NCI-H748 treated with DMSO at 0.1 percent for 48 hours (cell line): ENCODE results near the gene COX4I2.
"Not testable (repeated sequence)": the region's sequence is repeated elsewhere in the genome, so short reads cannot be mapped to it uniquely, and the experiment has no call there.

Experiments used
- DNase-seq: peaks from one replicate; lab custom pipeline; 2025; lab: John Stamatoyannopoulos, UW

COX4I2 gene

DNA sequence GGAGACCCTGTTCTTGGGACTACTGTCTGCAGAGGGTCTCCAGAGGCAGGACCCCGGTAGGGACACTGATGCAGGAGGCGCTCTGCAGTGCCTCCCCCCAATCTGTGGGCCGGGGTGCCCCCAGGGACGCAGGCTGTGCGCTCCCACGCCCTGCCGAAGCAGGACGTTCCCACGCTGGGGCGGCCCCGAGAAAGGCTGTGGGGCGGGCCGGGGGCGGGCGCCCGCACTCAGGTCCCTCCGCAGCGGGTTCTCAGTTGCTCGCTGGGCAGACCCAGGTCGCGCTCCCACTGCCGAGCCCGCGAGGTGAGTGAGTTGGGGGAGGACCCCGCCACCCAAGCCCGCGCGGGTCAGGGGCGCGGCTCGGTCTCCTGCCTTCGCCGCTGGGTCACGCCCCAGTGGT is at the start of gene COX4I2:
Gene COX4I2 (plus strand): TSS at position 253 of the 400 bp plus-strand sequence. CDS start 1,106 bp downstream, outside the sequence.
- no peak for DNase-seq

DNA sequence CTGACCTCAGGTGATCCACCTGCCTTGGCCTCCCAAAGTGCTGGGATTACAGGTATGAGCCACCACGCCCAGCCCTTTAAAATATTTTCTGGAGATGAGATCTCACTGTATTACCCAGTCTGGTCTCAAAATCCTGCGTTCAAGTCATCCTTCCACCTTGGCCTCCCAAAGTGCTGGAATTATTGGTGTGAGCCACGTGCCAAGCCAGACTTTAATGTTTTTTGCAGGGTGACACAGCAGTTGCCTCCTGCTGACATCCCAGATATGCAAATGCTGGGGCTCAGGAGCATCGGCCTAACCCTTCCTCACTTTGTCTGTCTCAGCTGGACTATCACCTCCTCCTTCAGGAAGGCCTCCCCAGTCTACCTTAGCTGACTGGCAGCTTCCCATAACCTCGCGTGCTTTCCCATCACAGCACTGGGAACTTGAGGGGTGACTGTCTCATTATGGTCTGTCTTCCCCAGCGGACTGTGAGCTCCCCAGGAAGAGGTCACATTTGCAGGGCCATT is 46.9 kb upstream of the COX4I2 start:
- DNase-seq = no peak

DNA sequence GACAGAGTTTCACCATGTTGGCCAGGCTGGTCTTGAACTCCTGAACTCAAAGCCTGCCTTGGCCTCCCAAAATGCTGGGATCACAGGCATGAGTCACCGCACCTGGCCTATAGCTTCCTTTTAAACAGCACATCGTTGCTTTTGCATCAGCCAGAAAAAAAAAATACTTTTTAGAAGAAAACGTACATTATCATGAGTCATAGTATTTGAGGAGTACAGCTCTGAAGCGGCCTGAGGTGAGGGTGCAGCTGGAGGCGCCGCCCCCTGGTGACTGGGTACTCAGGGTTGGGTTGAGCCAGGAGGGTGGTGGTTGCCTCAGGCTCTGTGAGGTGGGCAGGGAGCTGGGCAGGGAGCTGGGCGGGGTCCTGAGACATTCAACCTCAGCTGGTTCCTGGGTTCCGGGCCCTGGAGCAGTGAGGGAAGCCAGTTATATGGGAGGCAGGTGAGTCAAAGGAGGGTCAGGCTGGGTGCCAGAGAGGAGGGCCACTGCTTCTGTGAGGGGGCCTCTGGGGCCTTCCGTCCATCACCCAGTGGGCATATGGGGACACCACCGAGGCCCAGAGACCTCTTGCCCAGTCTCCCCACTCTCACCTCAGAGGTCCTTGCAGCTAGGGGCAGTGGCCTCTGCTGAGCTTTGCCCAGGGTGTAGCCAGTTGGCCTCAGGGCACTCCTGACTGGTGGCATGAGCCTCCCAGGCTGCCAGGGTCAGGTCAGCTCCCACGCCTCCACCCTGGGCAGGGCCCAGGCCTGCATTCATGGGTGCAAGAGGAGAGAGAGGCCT is 44.3 kb upstream of the COX4I2 start:
- DNase-seq = no peak

DNA sequence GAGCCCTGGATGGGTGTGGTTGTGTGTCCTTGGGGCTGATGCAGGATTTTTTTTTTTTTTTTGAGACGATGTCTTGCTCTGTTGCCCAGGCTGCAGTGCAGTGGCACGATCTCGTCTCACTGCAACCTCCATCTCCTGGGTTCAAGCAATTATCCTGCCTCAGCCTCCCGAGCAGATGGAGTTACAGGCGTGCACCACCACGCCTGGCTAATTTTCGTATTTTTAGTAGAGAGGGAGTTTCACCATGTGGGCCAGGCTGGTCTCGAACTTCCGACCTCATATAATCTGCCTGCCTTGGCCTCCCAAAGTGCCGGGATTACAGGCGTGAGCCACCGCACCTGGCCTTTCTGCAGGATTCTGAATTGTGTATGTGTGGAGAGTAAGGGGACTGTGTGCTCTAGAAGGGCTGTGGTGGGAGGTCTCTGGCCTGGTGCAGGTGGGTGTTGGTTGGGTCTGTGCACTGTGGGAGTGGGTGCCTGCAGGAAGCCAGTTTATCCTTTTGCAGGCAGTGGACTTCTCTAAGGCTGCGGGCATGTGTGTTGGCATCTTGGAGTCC is 43.6 kb upstream of the COX4I2 start:
- DNase-seq = no peak

DNA sequence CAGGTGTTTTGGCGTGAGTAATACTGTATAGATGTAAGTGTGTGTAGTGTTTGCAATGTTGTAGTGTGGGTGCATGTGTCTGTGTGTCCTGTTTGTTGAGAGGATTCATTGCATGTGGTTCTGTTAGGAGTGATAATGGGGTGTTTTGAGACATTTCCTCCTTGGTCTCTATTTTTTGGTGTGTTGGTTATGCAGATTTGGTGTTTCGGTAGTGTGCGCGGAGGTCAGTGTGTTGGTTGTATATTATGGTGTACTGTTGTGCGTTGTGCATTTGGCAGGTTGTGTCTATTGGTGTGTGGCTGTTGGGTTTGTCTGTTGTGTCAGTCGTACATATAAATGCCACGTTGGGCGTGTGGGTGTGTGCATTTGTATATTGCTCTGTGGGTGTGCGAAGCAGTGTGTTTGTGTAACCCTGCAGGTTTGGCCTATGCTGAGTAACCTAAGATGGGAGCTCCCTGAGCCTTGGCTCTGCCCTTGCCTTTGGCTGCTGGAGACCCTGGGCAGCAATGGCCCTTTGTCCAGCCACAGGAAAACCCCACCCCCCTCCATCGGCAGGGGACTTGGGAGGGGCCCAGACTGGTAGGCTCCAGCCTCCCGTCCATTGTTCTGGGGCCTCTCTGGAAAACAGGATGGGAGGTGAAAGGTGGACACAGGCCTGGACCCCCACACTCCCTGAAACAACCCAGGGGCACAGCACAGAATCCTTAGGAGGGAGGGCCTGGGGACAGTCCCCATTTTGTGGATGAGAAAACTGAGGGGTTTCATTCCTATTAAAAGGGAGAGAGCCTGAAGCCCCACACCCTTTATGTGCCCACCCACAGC is 42.9 kb upstream of the COX4I2 start:
- peak; percentile 51 for DNase-seq

DNA sequence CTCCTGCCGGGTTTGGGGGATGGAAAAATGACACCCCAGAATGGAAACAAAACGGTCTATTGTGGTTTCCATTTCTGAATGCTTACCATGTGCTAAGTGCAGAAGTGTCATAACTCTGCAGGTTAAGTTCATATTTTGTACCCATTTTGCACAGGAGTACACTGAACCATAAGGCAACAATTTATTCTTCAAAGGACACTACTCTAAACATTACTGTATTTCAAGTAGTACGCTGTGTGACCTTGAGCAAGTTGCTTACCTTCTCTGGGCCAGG is 42.4 kb upstream of the COX4I2 start:
- no peak for DNase-seq

DNA sequence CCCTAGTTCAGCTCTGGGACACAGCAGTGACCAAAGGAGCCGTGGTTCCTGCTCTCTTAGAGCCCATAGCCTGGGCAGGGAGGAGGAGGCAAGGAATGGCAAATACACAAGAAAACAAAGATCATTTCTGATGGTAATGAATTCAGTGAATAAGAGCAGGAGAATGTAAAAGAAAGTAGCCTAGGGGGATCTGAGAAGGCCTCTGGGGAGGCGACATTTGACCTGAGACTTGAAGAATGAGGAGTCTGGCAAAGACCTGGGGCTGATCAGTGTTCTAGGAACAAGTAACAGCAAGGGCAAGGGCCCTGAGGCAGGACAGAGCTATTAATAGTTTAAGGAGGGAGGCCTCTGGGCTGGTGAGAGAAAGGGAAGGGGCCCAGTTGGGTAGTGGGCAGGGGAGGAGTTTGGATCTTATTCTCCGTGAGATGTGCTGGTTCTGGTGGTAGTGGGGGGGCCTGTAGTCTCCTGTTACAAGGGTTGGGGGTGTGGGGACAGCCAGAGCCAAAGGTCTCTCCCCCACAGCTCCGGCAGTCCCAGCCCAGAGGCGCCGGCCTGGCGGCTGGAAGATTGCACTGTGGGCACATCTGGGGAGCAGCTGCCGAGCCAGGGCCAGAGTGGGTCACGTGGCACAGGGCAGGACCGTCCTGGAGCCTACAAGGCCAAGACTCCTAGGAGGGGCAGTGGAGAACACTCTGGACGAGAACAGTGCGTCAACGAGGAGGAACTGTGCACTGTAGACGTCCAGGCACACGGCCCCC is 41.9 kb upstream of the COX4I2 start:
- no peak for DNase-seq

DNA sequence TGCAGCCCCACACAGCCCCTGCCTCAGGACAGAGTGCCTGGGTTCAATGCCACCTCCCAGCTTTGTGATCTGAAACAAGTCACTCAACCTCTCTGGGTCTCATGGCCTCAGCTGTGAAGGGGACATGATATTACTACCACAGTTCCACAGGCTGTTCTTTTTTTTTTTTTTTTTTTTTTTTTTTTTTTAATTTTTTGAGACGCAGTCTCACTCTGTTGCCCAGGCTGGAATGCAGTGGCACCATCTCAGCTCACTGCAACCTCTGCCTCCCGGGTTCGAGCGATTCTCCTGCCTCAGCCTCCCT is 41.3 kb upstream of the COX4I2 start:
- not testable (repeated sequence) for DNase-seq

DNA sequence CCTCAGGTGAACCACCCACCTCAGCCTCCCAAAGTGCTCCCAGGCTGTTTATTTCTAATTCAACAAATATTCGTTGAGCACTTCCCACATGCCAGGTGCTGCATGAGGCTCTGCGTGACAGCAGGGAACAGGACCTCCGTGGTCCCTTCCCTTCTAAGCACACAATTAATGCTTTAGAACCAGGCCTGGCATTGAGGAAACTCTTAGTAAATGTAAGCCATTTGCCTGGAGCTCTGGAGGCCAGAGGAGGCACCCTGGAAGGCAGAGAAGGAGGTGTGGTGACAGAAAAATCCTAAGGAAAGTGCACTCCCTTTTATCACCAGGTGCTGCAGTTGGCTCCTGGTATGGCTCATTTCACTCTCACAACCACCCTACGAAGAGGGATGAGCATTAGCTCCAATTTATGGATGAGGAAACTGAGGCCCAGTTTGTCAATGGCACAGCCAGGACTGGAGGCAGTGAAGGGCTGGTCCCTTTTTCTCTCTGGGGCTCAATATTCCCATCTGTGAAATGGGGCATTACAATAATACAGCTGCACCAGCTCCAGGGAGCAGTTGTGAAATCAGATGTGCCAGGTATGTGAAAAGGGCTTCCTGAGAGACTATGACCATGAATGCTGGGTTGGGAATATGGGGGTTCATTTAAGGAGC is 40.8 kb upstream of the COX4I2 start:
- DNase-seq = no peak

DNA sequence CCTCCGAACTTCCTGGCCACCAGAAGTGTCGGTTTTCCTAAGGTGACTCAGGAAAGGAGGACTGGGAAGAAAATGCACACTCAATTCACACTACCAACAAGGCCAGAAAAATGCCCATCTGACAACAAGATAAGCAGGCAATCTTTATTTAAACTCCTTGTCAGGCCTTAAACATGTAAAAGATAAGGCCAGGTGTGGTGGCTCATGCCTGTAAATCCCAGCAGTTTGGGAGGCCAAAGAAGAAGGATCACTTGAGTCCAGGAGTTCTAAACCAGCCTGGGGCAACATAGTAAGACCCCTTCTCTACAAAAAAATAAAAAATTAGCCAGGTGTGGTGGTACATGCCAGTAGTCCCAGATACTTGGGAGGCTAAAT is 40.2 kb upstream of the COX4I2 start:
- DNase-seq = no peak

DNA sequence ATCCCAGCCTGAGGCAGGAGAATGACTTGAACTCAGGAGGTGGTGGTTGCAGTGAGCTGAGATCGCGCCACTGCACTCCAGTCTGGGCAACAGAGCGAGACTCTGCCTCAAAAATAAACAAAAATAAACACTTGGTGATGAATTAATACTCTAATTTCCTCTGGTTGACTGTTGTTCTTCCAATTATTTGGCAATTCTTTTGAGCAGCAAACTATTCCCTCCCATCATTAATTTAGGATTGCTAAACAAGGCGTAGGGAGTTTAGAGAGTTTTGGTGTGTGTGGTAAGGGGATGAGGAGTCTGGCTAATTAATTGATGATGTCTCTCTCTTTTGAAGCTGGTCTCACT is 35.3 kb upstream of the COX4I2 start:
- no peak for DNase-seq

DNA sequence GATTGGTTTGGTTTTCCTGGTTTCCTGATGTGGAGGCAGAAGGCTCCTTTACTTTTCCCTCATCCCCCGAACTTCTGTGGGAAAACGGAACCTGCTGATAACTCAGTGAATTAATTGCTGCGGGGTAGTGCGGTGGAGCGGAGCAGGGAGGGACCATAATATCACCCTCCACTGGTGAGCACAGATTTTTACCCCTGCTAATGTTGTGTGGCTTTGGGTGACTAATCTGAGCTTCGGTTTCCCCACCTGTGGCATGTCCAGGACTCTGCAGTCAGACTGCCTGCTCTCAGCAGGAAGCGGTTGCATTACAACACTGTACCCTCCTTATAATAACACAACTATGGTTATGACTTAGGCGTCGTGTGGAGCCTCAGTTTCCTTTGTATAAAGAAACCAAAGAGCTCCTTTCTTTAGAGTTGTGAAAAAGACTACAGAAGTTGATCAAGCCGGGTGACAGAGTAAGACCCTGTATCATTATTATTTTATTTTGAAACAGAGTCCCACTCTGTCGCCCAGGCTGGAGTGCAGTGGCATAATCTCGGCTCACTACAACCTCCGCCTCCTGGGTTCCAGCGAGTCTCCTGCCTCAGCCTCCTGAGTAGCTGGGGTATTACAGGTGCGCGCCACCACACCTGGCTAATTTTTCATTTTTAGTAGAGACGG is 34.8 kb upstream of the COX4I2 start:
- DNase-seq = no peak

DNA sequence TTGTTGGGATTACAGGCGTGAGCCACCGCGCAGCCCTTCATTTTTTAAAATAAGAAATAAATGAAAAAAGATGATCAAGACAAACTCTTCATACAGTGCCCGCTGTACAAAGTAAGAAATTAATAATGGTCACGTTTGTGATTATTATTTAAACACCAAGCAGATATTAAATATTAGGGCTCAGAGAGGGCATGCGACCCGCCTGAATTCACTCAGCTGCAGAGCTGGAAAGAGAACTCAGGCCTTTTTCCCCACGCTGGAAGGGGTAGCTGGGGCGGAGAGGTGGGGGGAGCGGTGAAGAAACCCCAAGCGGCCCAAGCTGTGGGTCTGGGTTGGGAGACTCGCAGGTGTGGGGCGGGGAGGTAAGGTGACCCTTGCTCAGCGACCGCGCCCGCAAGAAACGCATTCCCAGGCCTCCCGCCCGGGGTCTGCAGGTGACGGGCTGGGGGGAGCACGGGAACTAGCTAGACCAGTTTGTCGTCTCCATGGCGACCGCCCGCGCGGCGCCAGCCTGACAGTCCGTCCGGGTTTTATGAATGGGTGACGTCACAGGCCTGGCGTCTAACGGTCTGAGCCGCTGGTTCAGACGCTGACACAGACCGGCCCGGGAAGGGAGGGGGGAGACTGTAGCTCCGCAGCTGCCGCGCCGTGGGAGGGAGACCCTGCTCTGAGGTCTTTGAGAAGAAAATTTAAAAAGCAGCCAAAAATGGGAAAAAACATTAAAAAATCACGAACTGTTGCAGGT is 33.7 kb upstream of the COX4I2 start:
- DNase-seq = peak; percentile 98

DNA sequence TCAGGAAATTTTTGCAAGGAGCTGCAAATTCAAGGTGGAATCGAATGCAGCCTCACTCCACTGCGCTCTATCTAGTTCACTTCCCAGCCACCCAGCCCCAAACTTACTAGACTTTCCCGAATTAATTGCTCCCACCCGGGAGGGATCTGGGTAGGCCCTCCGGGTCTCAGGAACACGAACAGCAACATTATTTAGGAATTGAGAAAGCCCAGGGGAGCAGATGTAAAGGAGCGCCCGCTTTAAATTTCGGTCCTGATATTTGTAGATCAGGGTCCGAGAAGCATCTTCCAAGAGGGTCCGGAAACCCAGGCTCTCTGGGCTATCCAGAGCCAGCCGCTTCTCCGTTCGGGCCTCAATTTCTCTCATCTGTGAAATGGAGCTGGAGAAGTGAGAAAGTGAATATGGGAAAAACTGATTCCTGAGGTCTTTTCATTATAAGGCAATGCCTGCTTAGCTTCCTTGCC is 33.1 kb upstream of the COX4I2 start:
- no peak for DNase-seq

DNA sequence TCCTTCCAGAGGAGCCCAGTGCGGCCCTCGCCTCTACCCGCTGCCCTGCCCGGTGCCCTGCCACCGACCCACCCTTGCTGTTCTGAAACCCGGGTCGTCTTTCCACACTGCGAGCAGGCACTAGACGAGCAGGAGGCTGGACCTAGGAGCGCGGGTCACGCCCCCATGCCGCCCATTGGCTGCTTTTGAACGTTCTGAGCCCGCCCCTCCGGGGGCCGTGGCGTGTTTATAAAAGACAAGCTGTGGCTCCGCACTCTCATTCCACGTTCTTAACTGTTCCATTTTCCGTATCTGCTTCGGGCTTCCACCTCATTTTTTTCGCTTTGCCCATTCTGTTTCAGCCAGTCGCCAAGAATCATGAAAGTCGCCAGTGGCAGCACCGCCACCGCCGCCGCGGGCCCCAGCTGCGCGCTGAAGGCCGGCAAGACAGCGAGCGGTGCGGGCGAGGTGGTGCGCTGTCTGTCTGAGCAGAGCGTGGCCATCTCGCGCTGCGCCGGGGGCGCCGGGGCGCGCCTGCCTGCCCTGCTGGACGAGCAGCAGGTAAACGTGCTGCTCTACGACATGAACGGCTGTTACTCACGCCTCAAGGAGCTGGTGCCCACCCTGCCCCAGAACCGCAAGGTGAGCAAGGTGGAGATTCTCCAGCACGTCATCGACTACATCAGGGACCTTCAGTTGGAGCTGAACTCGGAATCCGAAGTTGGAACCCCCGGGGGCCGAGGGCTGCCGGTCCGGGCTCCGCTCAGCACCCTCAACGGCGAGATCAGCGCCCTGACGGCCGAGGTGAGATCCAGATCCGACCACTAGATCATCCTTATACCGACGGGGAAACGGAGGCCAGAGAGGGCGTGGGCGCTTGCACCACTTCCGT is 32.4 kb upstream of the COX4I2 start, which contains the start of gene ID1:
Gene ID1 (plus strand): TSS at position 259 of the 871 bp plus-strand sequence. CDS start 99 bp downstream, at position 358.
- peak; percentile 95 for DNase-seq

DNA sequence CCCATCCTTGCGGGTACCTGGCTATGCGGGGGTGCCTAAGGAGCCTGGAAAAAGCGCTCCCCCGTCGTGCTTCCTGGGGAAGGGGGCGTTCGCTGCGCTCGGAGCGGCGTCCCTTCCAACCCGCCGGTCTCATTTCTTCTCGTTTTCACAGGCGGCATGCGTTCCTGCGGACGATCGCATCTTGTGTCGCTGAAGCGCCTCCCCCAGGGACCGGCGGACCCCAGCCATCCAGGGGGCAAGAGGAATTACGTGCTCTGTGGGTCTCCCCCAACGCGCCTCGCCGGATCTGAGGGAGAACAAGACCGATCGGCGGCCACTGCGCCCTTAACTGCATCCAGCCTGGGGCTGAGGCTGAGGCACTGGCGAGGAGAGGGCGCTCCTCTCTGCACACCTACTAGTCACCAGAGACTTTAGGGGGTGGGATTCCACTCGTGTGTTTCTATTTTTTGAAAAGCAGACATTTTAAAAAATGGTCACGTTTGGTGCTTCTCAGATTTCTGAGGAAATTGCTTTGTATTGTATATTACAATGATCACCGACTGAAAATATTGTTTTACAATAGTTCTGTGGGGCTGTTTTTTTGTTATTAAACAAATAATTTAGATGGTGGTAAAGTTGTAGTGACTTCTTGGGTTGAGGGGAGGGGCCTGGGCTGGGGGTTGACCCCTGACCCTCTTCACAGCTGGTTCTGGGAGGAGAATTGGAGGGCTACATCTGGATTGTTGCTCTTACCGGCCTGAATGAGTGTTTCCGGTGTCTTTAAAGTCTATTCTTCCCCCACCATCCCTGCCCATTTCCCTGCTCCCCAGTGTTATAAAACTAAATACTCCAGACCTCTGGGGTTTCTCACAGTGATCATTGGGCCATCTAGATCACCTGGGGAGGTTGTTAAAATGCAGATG is 31.6 kb upstream of the COX4I2 start:
- no peak for DNase-seq

DNA sequence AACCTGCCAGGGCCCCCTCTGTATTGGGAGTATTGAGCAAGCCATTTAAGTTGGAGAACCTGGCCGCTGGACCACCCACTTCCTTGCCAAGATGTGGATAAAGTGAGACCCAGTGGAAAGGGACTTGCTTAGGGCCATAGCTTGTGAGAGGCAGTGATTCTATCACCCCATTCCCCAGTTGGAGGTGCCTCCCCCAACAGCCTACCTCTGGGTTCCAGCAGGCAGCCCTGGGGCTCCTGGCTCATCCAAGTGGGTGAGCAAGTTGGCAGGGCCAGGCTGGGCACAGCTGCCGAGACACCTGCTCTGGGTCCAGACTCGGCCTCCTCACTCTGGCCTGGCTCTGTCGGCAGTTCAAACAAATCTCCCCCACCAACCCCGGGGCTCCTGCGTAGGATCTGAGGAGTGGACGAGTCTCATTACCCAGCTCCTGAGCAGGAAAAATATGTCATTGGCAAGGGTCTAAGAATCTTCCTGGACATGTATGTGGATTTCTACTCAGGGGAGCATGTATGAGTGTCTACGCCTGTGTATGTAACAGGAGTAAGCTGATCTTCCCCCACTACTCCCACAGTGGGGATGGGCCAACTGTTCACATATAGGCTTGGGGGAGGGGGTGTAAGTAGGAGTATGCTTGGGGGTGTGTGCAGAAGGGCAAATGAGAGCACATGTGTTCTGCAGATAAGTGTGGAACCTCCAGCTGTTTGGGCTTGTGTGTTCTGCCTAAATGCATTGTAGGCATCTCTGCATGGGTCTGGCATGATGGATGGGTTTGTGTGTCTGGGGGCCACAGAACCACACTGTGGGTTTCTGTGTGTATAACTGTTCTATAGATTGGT is 30.7 kb upstream of the COX4I2 start:
- DNase-seq = peak; percentile 54
